Heart left ventricle (tissue), 16 donors: Measurements from ENCODE around the gene C11orf91. TPM values are rescaled to one million over a fixed set of nuclear protein-coding genes. Genes with fewer than 3 reads are reported as not detected.

ENCODE experiments used
- ATAC-seq, 4 donors: fragments of 200-7000 bp; cut with Tn5 transposase; one replicate each; pipeline ENCODE4 v1.9.1; 2020 to 2022; ENCODE audit warnings: moderate library complexity in 4 of 4, mild to moderate bottlenecking in 3 of 4, moderate number of reproducible peaks in 1 of 4
- DNase-seq, 5 donors: peaks; one replicate each; pipeline ENCODE4 v3.0.0-alpha.2; 2020
- H3K27ac ChIP-seq, 12 donors: fragments of 200-600 bp; sonication (generic) in 4 of 12; one replicate each; pipeline versions ENCODE4 v1.5.0 to v1.8.0; 2016 to 2022; ENCODE audit warnings: mild to moderate bottlenecking in 2 of 12
- H3K27me3 ChIP-seq, 9 donors: fragments of 200-600 bp; sonication (generic) in 2 of 9; one replicate each; pipeline versions ENCODE4 v1.5.1 to v1.8.0; 2016 to 2022; ENCODE audit warnings: mild to moderate bottlenecking in 3 of 9
- H3K36me3 ChIP-seq, 9 donors: fragments of 200-600 bp; sonication (generic) in 2 of 9; one replicate each; pipeline versions ENCODE4 v1.5.0 to v1.8.0; 2018 to 2022; ENCODE audit warnings: mild to moderate bottlenecking in 2 of 9
- H3K4me1 ChIP-seq, 12 donors: fragments of 200-600 bp; sonication (generic) in 4 of 12; one replicate each; pipeline versions ENCODE4 v1.5.0 to v1.8.0; 2016 to 2022; ENCODE audit warnings: mild to moderate bottlenecking in 3 of 12
- H3K4me3 ChIP-seq, 12 donors: fragments of 200-600 bp; sonication (generic) in 4 of 12; one replicate each; pipeline versions ENCODE4 v1.5.0 to v1.8.0; 2017 to 2022; ENCODE audit warnings: mild to moderate bottlenecking in 9 of 12, moderate library complexity in 4 of 12
- H3K9me3 ChIP-seq, 12 donors: fragments of 200-600 bp; sonication (generic) in 4 of 12; one replicate each; pipeline versions ENCODE4 v1.5.0 to v1.8.0; 2016 to 2022; ENCODE audit warnings: mild to moderate bottlenecking in 1 of 12
- POLR2A ChIP-seq, 2 donors: fragments of 450-650 bp; IDR thresholded peaks; one replicate each; pipeline ENCODE4 v1.6.1; 2017; ENCODE audit warnings: antibody characterized with exemption in 2 of 2, mild to moderate bottlenecking in 2 of 2, moderate library complexity in 2 of 2
- WGBS, 4 donors: extraction: QIAGEN DNeasy Blood & Tissue Kit in 2 of 4; methylation state at CpG; one replicate each; pipeline versions ENCODE4 v1.1.5 to v1.1.7; 2013 to 2018; 5-methylcytosine and 5-hydroxymethylcytosine counted together
- intact Hi-C, 10 donors: fragments of 100-400 bp; cut with DNase I; formaldehyde crosslinking; loops; one replicate each; pipeline versions ENCODE4 v1.11.1 to v1.14.2; 2022
- polyA plus RNA-seq, 2 donors: library from polyadenylated mRNA; stranded (reverse); fragments of 200-250 nt; gene quantifications; one replicate each; pipeline ENCODE4 v1.2.3, GENCODE V29; 2013
- total RNA-seq, 9 donors: library from RNA; depleted of rRNA in 2 of 9; stranded (reverse); fragments of >200 nt in 2 of 9; fragmentation: NEBNext Ultra II Directional in 3 of 9; extraction: Animal tissue kit (Norgen Biotek cat#: 25700) in 3 of 9; gene quantifications; one replicate each; pipeline versions ENCODE4 v1.1.0 to v1.2.4, GENCODE V29; 2016 to 2023
- TF ChIP-seq, protein P1 (sequence below), 12 donors: fragments of 200-600 bp; sonication (generic) in 4 of 12; IDR thresholded peaks; one replicate each; pipeline versions ENCODE4 v1.5.0 to v1.8.0; 2018 to 2022; ENCODE audit warnings: antibody characterized with exemption in 12 of 12, mild to moderate bottlenecking in 5 of 12
- donor health status: ischemic (EF 13 %, LVEDD 7.1; RV severe dilation, severe dysfunction).
- donor health status: healthy with polysubstance abuse.
- donor health status: DM: no; HTN: yes; CAD: no.
- donor health status: DM: no; HTN: no; CAD: no.
- donor health status: ischemic (EF 25% LVEDD 6.9; RV normal size, moderate dysfunction).
- donor health status: ischemic (EF 25% LVEDD 5.7; RV mildly dilated, moderate dysfunction).
- donor health status: healthy.
- donor health status: DM: yes; HTN: yes; CAD: no.
- donor health status: ischemic (EF 35%, LVEDD 5.7; RV mildly dilated, moderate dysfunction).
- donor health status: nonischemic (EF 11% LVEDD 7.7; RV severe dilation, severe dysfunction).
- donor health status: DM: yes; HTN: yes; CAD: no.
- donor health status: PGD.
- donor health status: ischemic (EF 29% LVEDD 5.4; RV normal size, mild dysfunction).
- donor health status: nonischemic (EF 23%, LVEDD 6.1; RV moderate dilation, normal function).

Gene C11orf91
- total and polyA plus RNA-seq, 11 donors: 0.56 to 1.00 (median 0.70) TPM; not detected in 7

GRCh38 chr11:33668468-33668825, 32.2 kb downstream of the C11orf91 start:
- 88 to 91% (median 90%) methylated on average over 6 of the region's 6 CpGs for WGBS, 4 donors
- H3K27me3 ChIP-seq: no peaks in the 10 kb centered on the region

DNA sequence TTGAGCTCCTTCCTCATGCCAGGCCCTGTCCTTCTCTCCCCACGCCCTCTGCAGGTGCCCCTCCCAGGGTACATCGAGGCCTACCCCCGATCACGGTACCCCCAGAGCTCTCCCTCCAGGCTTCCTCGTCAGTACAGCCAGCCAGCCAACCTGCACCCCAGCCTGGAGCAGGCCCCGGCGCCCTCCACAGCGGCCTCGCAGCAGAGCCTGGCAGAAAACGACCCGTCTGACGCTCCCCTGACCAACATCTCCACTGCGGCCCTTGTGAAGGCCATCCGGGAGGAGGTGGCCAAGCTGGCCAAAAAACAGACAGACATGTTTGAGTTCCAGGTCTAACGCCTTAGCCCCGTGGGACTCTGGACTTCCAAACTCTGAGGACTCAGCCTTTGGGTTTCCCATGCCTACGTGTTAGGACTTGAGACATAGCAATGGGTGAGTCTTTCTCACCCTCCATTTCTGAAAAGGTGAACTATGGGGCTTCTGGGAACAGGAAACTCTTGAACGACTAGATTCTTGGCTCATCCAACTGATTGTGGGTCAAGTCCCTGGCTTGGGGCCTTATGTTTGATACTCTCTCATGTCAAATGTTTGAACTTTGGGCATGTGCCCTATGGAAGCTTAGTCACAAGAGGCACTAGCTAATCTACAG, 32.7 kb downstream of the C11orf91 start:
- 90 to 93% (median 90%) methylated on average over 18 of the region's 18 CpGs for WGBS, 4 donors
- no peak for TF ChIP-seq POLR2A (IDR thresholded peaks at IDR 0.05)
- TF ChIP-seq, protein P1, sequence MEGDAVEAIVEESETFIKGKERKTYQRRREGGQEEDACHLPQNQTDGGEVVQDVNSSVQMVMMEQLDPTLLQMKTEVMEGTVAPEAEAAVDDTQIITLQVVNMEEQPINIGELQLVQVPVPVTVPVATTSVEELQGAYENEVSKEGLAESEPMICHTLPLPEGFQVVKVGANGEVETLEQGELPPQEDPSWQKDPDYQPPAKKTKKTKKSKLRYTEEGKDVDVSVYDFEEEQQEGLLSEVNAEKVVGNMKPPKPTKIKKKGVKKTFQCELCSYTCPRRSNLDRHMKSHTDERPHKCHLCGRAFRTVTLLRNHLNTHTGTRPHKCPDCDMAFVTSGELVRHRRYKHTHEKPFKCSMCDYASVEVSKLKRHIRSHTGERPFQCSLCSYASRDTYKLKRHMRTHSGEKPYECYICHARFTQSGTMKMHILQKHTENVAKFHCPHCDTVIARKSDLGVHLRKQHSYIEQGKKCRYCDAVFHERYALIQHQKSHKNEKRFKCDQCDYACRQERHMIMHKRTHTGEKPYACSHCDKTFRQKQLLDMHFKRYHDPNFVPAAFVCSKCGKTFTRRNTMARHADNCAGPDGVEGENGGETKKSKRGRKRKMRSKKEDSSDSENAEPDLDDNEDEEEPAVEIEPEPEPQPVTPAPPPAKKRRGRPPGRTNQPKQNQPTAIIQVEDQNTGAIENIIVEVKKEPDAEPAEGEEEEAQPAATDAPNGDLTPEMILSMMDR (IDR thresholded peaks at IDR 0.05): no peak
- Histone ChIP-seq H3K9me3 (no peaks in the 10 kb centered on the region), H3K27me3 (no peaks in the 10 kb centered on the region), H3K4me1 (no peaks in the 10 kb centered on the region), H3K4me3 (no peak overlapping the region), H3K36me3 (no peaks in the 10 kb centered on the region), H3K27ac (no peak overlapping the region)
- ATAC-seq (no peak), DNase-seq (no peak)
- intact Hi-C loops: no loop called here

More at GRCh38 chr11:33668468-33668825, 32.2 kb downstream of the C11orf91 start:
- intact Hi-C loops: no loop called here
- DNase-seq (no peak), ATAC-seq (no peak)
- H3K4me1 ChIP-seq: no peaks in the 10 kb centered on the region
- no peaks in the 10 kb centered on the region for H3K36me3 ChIP-seq
- no peaks in the 10 kb centered on the region for H3K9me3 ChIP-seq
- no peak overlapping the region for H3K27ac ChIP-seq
- TF ChIP-seq, protein P1 (IDR thresholded peaks at IDR 0.05): no peak
- no peak for TF ChIP-seq POLR2A (IDR thresholded peaks at IDR 0.05)
- H3K4me3 ChIP-seq: no peak overlapping the region

DNA sequence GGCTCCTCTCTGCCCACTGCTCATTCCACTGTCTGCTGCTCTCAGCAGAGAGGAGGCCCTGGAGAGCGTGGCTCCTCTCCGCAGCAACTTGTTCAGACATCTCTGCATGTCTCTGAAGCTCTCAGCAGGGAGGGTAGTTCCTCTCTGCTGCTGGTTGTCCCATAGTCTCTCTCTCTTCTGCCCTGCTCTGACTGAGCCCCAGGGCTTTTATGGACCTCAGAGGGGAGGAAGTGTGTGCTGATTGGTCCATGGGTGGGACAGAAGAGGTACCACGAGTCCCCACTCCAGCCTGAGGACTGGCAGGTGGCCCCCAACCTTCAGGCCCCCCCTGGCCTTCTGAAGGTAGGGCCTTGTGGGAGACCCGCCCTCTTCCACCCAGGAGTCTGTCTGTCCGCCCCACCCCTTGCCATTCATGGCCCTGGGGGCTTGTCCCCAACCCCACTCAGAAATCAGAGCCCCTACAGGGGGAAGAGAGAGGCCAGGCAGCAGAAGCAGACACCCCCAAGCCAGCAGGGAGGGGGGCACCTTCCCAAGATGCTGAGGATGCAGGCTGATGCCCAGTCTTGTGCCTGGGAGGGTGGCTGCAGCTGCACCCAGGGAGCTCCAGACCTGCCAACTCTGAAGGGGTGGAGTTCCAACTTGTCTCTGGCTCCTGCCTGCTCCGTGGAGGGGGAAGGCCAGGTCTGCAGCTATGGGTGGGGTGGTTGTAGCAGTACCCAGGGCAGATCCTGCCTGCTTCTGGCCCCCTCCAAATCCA, 35.1 kb downstream of the C11orf91 start:
- no peaks in the 10 kb centered on the region for H3K4me1 ChIP-seq
- TF ChIP-seq POLR2A (IDR thresholded peaks at IDR 0.05): no peak
- TF ChIP-seq, protein P1 (IDR thresholded peaks at IDR 0.05): no peak
- H3K27me3 ChIP-seq: no peaks in the 10 kb centered on the region
- no peaks in the 10 kb centered on the region for H3K36me3 ChIP-seq
- no peaks in the 10 kb centered on the region for H3K9me3 ChIP-seq
- ATAC-seq (no peak), DNase-seq (no peak)
- WGBS, 4 donors: 90 to 94% (median 91%) methylated on average over 5 to 6 of the region's 6 CpGs
- H3K4me3 ChIP-seq: no peak overlapping the region
- no peak overlapping the region for H3K27ac ChIP-seq
- intact Hi-C loops: no loop called here

DNA sequence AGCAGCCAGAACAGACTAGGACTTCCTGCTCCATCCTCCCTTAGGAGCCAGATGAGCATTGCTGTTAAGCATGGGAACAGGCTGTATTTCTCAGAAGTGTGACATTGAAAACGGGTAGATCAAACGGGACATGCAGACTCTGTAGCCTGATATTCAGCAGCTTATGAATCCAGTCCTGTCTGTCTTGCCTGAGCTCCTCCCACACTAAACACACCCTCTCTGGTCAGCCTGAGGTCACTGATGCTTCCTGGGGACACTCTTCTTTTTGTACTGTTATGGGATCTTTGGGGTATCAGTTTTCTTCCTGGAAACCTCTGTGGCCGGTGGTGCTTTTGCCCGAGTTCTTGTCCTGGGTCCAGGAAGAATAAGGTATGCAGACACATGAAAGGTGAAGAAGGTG, 35.8 kb downstream of the C11orf91 start:
- 59 to 80% (median 74%) methylated on average over 4 of the region's 4 CpGs for WGBS, 4 donors
- no peaks in the 10 kb centered on the region for H3K36me3 ChIP-seq
- no peak overlapping the region for H3K27ac ChIP-seq
- TF ChIP-seq, protein P1 (IDR thresholded peaks at IDR 0.05): no peak
- TF ChIP-seq POLR2A (IDR thresholded peaks at IDR 0.05): no peak
- H3K27me3 ChIP-seq: no peaks in the 10 kb centered on the region
- no peak overlapping the region for H3K4me3 ChIP-seq
- H3K9me3 ChIP-seq: no peaks in the 10 kb centered on the region
- intact Hi-C loops: no loop called here
- ATAC-seq (peak in 1 of 4 donors; percentile 14), DNase-seq (no peak)
- H3K4me1 ChIP-seq: no peaks in the 10 kb centered on the region
